H9 (cell line): Measurements from ENCODE around the gene DDX49. TPM values are rescaled to one million over a fixed set of nuclear protein-coding genes. Genes with fewer than 3 reads are reported as not detected.
"Not testable (repeated sequence)": the region's sequence is repeated elsewhere in the genome, so short reads cannot be mapped to it uniquely, and the experiment has no call there.

Experiments used
- DNase-seq: peaks from one replicate; pipeline ENCODE4 v3.0.0-alpha.2; 2017
- H2AFZ ChIP-seq: one replicate; pipeline ENCODE4 v1.6.1; 2013; ENCODE audit warnings: mild to moderate bottlenecking, low read length, control low read depth, moderate library complexity
- H2AK5ac ChIP-seq: 2 replicates; pipeline ENCODE4 v1.6.1; 2013; ENCODE audit warnings: low read length, control low read depth, mixed read lengths; ENCODE audit not compliant: insufficient read length
- H2BK120ac ChIP-seq: one replicate; pipeline ENCODE4 v1.6.1; 2013; ENCODE audit warnings: low read depth, mild to moderate bottlenecking, low read length, control low read depth, inconsistent platforms; ENCODE audit not compliant: poor library complexity, severe bottlenecking
- H2BK12ac ChIP-seq: 2 replicates; pipeline ENCODE4 v1.6.1; 2013; ENCODE audit warnings: low read length, control low read depth, mixed read lengths, low read depth; ENCODE audit not compliant: insufficient read length
- H2BK15ac ChIP-seq: 2 replicates; pipeline ENCODE4 v1.6.1; 2013; ENCODE audit warnings: low read depth, low read length, control low read depth
- H2BK20ac ChIP-seq: one replicate; pipeline ENCODE4 v1.6.1; 2013; ENCODE audit warnings: low read depth, mild to moderate bottlenecking, low read length, control low read depth, inconsistent platforms; ENCODE audit not compliant: poor library complexity, severe bottlenecking
- H2BK5ac ChIP-seq: 2 replicates; pipeline ENCODE4 v1.6.1; 2013; ENCODE audit warnings: low read length, control low read depth, mixed read lengths; ENCODE audit not compliant: insufficient read length
- H3K14ac ChIP-seq: 2 replicates; pipeline ENCODE4 v1.6.1; 2013; ENCODE audit warnings: low read length, control low read depth; ENCODE audit not compliant: insufficient read depth
- H3K18ac ChIP-seq: 2 replicates; pipeline ENCODE4 v1.6.1; 2013; ENCODE audit warnings: low read depth, mild to moderate bottlenecking, mixed read lengths, low read length, control low read depth; ENCODE audit not compliant: insufficient read length
- H3K23ac ChIP-seq: 2 replicates; pipeline ENCODE4 v1.6.1; 2013; ENCODE audit warnings: low read length, control low read depth, mixed read lengths, low read depth; ENCODE audit not compliant: insufficient read length
- H3K23me2 ChIP-seq: 2 replicates; pipeline ENCODE4 v1.6.1; 2013; ENCODE audit warnings: low read depth, mild to moderate bottlenecking, mixed read lengths, low read length, control low read depth; ENCODE audit not compliant: insufficient read length, poor library complexity, severe bottlenecking
- H3K27ac ChIP-seq: 2 replicates; pipeline ENCODE4 v1.5.1; 2013; ENCODE audit warnings: low read length, control low read depth, mixed read lengths, low read depth; ENCODE audit not compliant: insufficient read length
- H3K27me3 ChIP-seq: 2 replicates; pipeline ENCODE4 v1.6.1; 2013; ENCODE audit warnings: low read length, control low read depth, inconsistent platforms; ENCODE audit not compliant: insufficient read depth
- H3K4ac ChIP-seq: 2 replicates; pipeline ENCODE4 v1.6.1; 2013; ENCODE audit warnings: low read depth, mild to moderate bottlenecking, control low read depth, inconsistent platforms, low read length, moderate library complexity
- H3K4me1 ChIP-seq: 2 replicates; pipeline ENCODE4 v1.6.1; 2013; ENCODE audit warnings: low read length, control low read depth, inconsistent platforms; ENCODE audit not compliant: insufficient read depth
- H3K4me2 ChIP-seq: 2 replicates; pipeline ENCODE4 v1.6.1; 2013; ENCODE audit warnings: low read length, control low read depth, mixed read lengths; ENCODE audit not compliant: insufficient read length, insufficient read depth
- H3K56ac ChIP-seq: 2 replicates; pipeline ENCODE4 v1.6.1; 2013; ENCODE audit warnings: low read depth, mild to moderate bottlenecking, mixed read lengths, low read length, control low read depth; ENCODE audit not compliant: insufficient read length
- H3K79me1 ChIP-seq: 2 replicates; pipeline ENCODE4 v1.6.1; 2013; ENCODE audit warnings: low read depth, mild to moderate bottlenecking, moderate library complexity, low read length, control low read depth, inconsistent platforms; ENCODE audit not compliant: insufficient read depth, poor library complexity, severe bottlenecking
- H3K79me2 ChIP-seq: 2 replicates; pipeline ENCODE4 v1.6.1; 2013; ENCODE audit warnings: low read length, control low read depth, inconsistent platforms; ENCODE audit not compliant: insufficient read depth
- H3K9ac ChIP-seq: 2 replicates; pipeline ENCODE4 v1.6.1; 2013; ENCODE audit warnings: low read length, control low read depth, mixed read lengths; ENCODE audit not compliant: insufficient read length; ENCODE audit errors: extremely low read depth
- H3K9me3 ChIP-seq: one replicate; pipeline ENCODE4 v1.6.1; 2013; ENCODE audit warnings: low read depth, low read length, inconsistent platforms; ENCODE audit not compliant: control insufficient read depth
- H3T11ph ChIP-seq: one replicate; pipeline ENCODE4 v1.6.1; 2013; ENCODE audit warnings: mild to moderate bottlenecking, low read length, control low read depth, inconsistent platforms
- H4K20me1 ChIP-seq: one replicate; pipeline ENCODE4 v1.6.1; 2013; ENCODE audit not compliant: control insufficient read depth, insufficient read length, insufficient read depth
- H4K5ac ChIP-seq: 2 replicates; pipeline ENCODE4 v1.6.1; 2013; ENCODE audit warnings: low read depth, mild to moderate bottlenecking, mixed read lengths, low read length, control low read depth; ENCODE audit not compliant: insufficient read length
- H4K8ac ChIP-seq: replicated peaks from 2 replicates; pipeline ENCODE4 v1.6.1; 2013; ENCODE audit warnings: low read length, control low read depth, mixed read lengths, low read depth; ENCODE audit not compliant: insufficient read length
- H4K91ac ChIP-seq: 2 replicates; pipeline ENCODE4 v1.6.1; 2013; ENCODE audit warnings: low read depth, mild to moderate bottlenecking, moderate library complexity, mixed read lengths, low read length, control low read depth; ENCODE audit not compliant: insufficient read length
- H3K27ac Mint-ChIP-seq, 3 experiments: 2 replicates in 2 of 3; 3 replicates in 1 of 3; pipeline ENCODE4 v1.8.0; 2020 to 2021; ENCODE audit warnings: mixed read lengths in 3 of 3, mild to moderate bottlenecking in 1 of 3, moderate library complexity in 1 of 3
- H3K27me3 Mint-ChIP-seq: 2 replicates; pipeline ENCODE4 v1.8.0; 2021; ENCODE audit warnings: low read depth, mild to moderate bottlenecking, moderate library complexity, mixed read lengths
- H3K36me3 Mint-ChIP-seq, 3 experiments: 2 replicates in 2 of 3; 3 replicates in 1 of 3; pipeline ENCODE4 v1.8.0; 2020 to 2021; ENCODE audit warnings: low read depth in 3 of 3, mixed read lengths in 3 of 3; ENCODE audit not compliant: insufficient read depth in 1 of 3
- H3K4me1 Mint-ChIP-seq, 2 experiments: 2 replicates each; pipeline ENCODE4 v1.8.0; 2020; ENCODE audit warnings: mixed read lengths in 2 of 2
- H3K4me3 Mint-ChIP-seq, 2 experiments: 2 replicates in 1 of 2; 3 replicates in 1 of 2; pipeline ENCODE4 v1.8.0; 2020 to 2021; ENCODE audit warnings: mild to moderate bottlenecking in 2 of 2, mixed read lengths in 2 of 2, moderate library complexity in 1 of 2
- H3K9me3 Mint-ChIP-seq, 2 experiments: 2 replicates in 1 of 2; 3 replicates in 1 of 2; pipeline ENCODE4 v1.8.0; 2020; ENCODE audit warnings: mild to moderate bottlenecking in 2 of 2, mixed read lengths in 2 of 2, moderate library complexity in 1 of 2
- WGBS: extraction: QIAGEN DNeasy Blood & Tissue Kit; methylation state at CpG from one replicate; pipeline ENCODE4 v1.1.7; 2013; ENCODE audit warnings: missing lambda C conversion rate, low lambda C conversion rate, mixed read lengths; ENCODE audit not compliant: insufficient read length; ENCODE audit errors: extremely low coverage; 5-methylcytosine and 5-hydroxymethylcytosine counted together
- total RNA-seq: library from RNA; stranded (reverse); gene quantifications from 2 replicates; pipeline ENCODE4 v1.2.1, GENCODE V29; 2021
- TF ChIP-seq, protein P1 (sequence below): fragments of 200-600 bp; sonication (generic); conservative IDR thresholded peaks from 3 replicates; pipeline ENCODE4 v1.8.0; 2021; ENCODE audit warnings: antibody characterized with exemption, mild to moderate bottlenecking

Gene DDX49
- total RNA-seq, 1 experiment from 2014 or later: 52.3 TPM

DNA sequence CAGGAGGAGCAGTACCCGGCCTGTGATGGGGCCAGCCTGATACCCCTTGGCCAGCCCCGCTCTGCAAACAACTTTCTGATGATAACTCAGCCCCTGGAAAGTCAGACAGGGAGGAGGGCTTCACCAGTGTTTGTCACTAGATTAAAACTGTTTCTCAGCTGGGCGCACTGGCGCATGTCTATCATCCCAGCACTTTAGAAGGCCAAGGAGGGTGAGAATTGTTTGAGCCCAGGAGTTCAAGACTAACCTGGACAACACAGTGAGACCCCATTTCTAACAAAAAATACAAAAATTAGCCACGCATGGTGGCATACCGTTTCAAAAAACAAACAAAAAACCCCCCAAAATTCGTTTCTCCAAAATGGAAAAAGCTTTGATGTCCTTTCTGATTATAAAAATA is 18.0 kb upstream of the DDX49 start:
- Mint-ChIP-seq H3K4me1 (0 out of 4 replicates have a peak, but pooled peaks cover 0 to under 1% of the 10 kb centered on the region in 2 experiments), H3K9me3 (no peaks in the 10 kb centered on the region; a peak in 1 of 5 replicates), H3K27me3 (peaks cover 15% of the 10 kb centered on the region), H3K27ac (no peak overlapping the region), H3K4me3 (no peak overlapping the region), H3K36me3 (peaks cover 1 to 19% (median 15%) of the 10 kb centered on the region in 3 experiments; a peak in 6 of 7 replicates)
- no peaks in the 10 kb centered on the region; the same call in 1 of the 2 replicates for H3K27me3 ChIP-seq
- no CpG with 5 or more reads among the region's 7 CpGs for WGBS
- H4K8ac ChIP-seq: no peak overlapping the region
- no peak overlapping the region for H3K14ac ChIP-seq
- no peak overlapping the region for H2BK15ac ChIP-seq
- no peak overlapping the region for H3K4ac ChIP-seq
- H3K9me3 ChIP-seq: no peaks in the 10 kb centered on the region
- H3K9ac ChIP-seq: no peak overlapping the region
- H3T11ph ChIP-seq: no peak overlapping the region
- no peak overlapping the region for H2AFZ ChIP-seq
- no peak overlapping the region for H2BK120ac ChIP-seq
- H2BK12ac ChIP-seq: no peak overlapping the region
- H2BK5ac ChIP-seq: no peak overlapping the region
- H3K23me2 ChIP-seq: no peaks in the 10 kb centered on the region
- no peak overlapping the region for H3K18ac ChIP-seq
- no peak overlapping the region for H4K91ac ChIP-seq
- H3K4me1 ChIP-seq: no peaks in the 10 kb centered on the region
- H3K23ac ChIP-seq: no peak overlapping the region
- H2AK5ac ChIP-seq: no peak overlapping the region
- no peak overlapping the region for H3K56ac ChIP-seq
- H3K27ac ChIP-seq: no peak overlapping the region
- no peak overlapping the region for H3K4me2 ChIP-seq
- H4K5ac ChIP-seq: no peak overlapping the region
- H3K79me1 ChIP-seq: no peaks in the 10 kb centered on the region
- H4K20me1 ChIP-seq: no peaks in the 10 kb centered on the region
- TF ChIP-seq, protein P1, sequence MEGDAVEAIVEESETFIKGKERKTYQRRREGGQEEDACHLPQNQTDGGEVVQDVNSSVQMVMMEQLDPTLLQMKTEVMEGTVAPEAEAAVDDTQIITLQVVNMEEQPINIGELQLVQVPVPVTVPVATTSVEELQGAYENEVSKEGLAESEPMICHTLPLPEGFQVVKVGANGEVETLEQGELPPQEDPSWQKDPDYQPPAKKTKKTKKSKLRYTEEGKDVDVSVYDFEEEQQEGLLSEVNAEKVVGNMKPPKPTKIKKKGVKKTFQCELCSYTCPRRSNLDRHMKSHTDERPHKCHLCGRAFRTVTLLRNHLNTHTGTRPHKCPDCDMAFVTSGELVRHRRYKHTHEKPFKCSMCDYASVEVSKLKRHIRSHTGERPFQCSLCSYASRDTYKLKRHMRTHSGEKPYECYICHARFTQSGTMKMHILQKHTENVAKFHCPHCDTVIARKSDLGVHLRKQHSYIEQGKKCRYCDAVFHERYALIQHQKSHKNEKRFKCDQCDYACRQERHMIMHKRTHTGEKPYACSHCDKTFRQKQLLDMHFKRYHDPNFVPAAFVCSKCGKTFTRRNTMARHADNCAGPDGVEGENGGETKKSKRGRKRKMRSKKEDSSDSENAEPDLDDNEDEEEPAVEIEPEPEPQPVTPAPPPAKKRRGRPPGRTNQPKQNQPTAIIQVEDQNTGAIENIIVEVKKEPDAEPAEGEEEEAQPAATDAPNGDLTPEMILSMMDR: no peak
- no peaks in the 10 kb centered on the region for H3K79me2 ChIP-seq
- H2BK20ac ChIP-seq: no peak overlapping the region
- DNase-seq: no peak

DNA sequence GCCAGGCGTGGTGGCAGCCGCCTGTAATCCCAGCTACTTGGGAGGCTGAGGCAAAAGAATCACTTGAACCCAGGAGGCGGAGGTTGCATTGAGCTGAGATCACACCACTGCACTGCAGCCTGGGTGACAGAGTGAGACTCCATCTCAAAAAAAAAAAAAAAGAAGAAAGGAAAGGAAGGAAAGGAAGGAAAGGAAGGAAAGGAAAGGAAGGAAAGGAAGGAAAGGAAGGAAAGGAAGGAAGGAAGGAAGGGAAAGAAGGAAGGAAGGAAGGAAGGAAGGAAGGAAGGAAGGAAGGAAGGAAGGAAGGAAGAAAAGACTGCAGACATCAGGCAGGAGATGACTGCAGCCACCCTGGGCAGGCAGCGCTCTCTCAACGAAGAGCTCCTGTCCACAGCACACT is 17.0 kb upstream of the DDX49 start:
- H2BK15ac ChIP-seq, H2BK5ac ChIP-seq, H3K18ac ChIP-seq, H3K9me3 Mint-ChIP-seq, H2BK20ac ChIP-seq, H3K79me2 ChIP-seq, H4K91ac ChIP-seq, H3K4me1 Mint-ChIP-seq, H2AFZ ChIP-seq, H3K23me2 ChIP-seq, H4K8ac ChIP-seq, H3K4ac ChIP-seq, H2AK5ac ChIP-seq, H2BK12ac ChIP-seq, H3K56ac ChIP-seq, H3K9me3 ChIP-seq, H3K4me2 ChIP-seq, H3K4me1 ChIP-seq, H3K27me3 ChIP-seq, DNase-seq, H4K5ac ChIP-seq, H2BK120ac ChIP-seq, H3K27me3 Mint-ChIP-seq, H3K4me3 Mint-ChIP-seq, H3K14ac ChIP-seq, H3K23ac ChIP-seq, H4K20me1 ChIP-seq, H3K9ac ChIP-seq, H3K79me1 ChIP-seq, H3T11ph ChIP-seq, H3K27ac ChIP-seq: not testable (repeated sequence)
- WGBS: no CpG with 5 or more reads among the region's 5 CpGs
- Mint-ChIP-seq H3K36me3 (peaks cover 1 to 19% (median 15%) of the 10 kb centered on the region in 3 experiments; a peak in 6 of 7 replicates), H3K27ac (peak overlapping the region in 1 of 3 experiments; percentile 86; a peak in 2 of 7 replicates)
